NT2/D1 (cell line): ENCODE data around the gene MEIS1.

ENCODE experiments used
- SUZ12 ChIP-seq: IDR thresholded peaks from 2 replicates; pipeline ENCODE4 v1.6.1; 2011; ENCODE audit not compliant: insufficient read length, insufficient read depth; ENCODE audit errors: extremely low read depth
- YY1 ChIP-seq: IDR thresholded peaks from 2 replicates; pipeline ENCODE4 v1.6.1; 2011; ENCODE audit not compliant: insufficient read length, insufficient read depth
- ZNF274 ChIP-seq: IDR thresholded peaks from 2 replicates; pipeline ENCODE4 v1.6.1; 2011; ENCODE audit warnings: mild to moderate bottlenecking, low read depth, low read length

- no peak for TF ChIP-seq YY1
- TF ChIP-seq ZNF274, result no peak
- TF ChIP-seq SUZ12, result no peak
Observed at GRCh38 chr2:66573416-66573815, 138.5 kb downstream of the MEIS1 start.
